Naive B cell (primary cell): ENCODE results near the gene STK32C. TPM values are rescaled to one million over a fixed set of nuclear protein-coding genes. Genes with fewer than 3 reads are reported as not detected.
A peak's percentile ranks its signal among the peaks of the same experiment; 100 is the strongest.

ENCODE experiments used
- ATAC-seq, 2 donors: fragments of 150-1000 bp; cut with Tn5 transposase; 2 replicates each; pipeline ENCODE4 v1.10.0; 2021; ENCODE audit warnings: low read depth in 2 of 2, mild to moderate bottlenecking in 2 of 2, moderate library complexity in 2 of 2
- DNase-seq: peaks from one replicate; pipeline ENCODE4 v3.0.0; 2022
- H3K27ac Mint-ChIP-seq, 6 donors: one replicate each; pipeline ENCODE4 v1.8.0; 2020 to 2022; ENCODE audit warnings: mild to moderate bottlenecking in 6 of 6, mixed read lengths in 6 of 6, moderate library complexity in 5 of 6, inconsistent platforms in 2 of 6
- H3K27me3 Mint-ChIP-seq, 3 donors: one replicate each; pipeline ENCODE4 v1.8.0; 2021 to 2022; ENCODE audit warnings: mixed read lengths in 3 of 3, mild to moderate bottlenecking in 1 of 3
- H3K36me3 Mint-ChIP-seq, 2 donors: one replicate each; pipeline ENCODE4 v1.8.0; 2020 to 2022; ENCODE audit warnings: mixed read lengths in 2 of 2, inconsistent platforms in 1 of 2, mild to moderate bottlenecking in 1 of 2
- H3K4me1 Mint-ChIP-seq, 3 donors: one replicate each; pipeline ENCODE4 v1.8.0; 2020 to 2022; ENCODE audit warnings: mixed read lengths in 3 of 3, inconsistent platforms in 1 of 3, mild to moderate bottlenecking in 1 of 3, moderate library complexity in 1 of 3
- H3K4me3 Mint-ChIP-seq, 8 donors: one replicate each; pipeline ENCODE4 v1.8.0; 2020 to 2022; ENCODE audit warnings: mild to moderate bottlenecking in 8 of 8, mixed read lengths in 8 of 8, moderate library complexity in 8 of 8, inconsistent platforms in 2 of 8
- H3K9me3 Mint-ChIP-seq, 7 donors: one replicate each; pipeline ENCODE4 v1.8.0; 2020 to 2022; ENCODE audit warnings: mixed read lengths in 7 of 7, mild to moderate bottlenecking in 5 of 7, inconsistent platforms in 2 of 7, moderate library complexity in 1 of 7
- polyA plus RNA-seq, 6 donors: library from polyadenylated mRNA; unstranded; fragments of 300-500 nt; fragmentation: Illumina TruSeq; gene quantifications; one replicate each; pipeline ENCODE4 v1.2.3, GENCODE V29; 2021; ENCODE audit warnings: low read depth in 6 of 6

The STK32C gene
- polyA plus RNA-seq, 6 donors from 2014 or later: 5.7 to 9.5 (median 7.2) TPM

- no peaks in the 10 kb centered on the region for H3K9me3 Mint-ChIP-seq
- DNase-seq (no peak), ATAC-seq (no peak)
- no peak overlapping the region for H3K4me3 Mint-ChIP-seq
- no peak overlapping the region for H3K27ac Mint-ChIP-seq
- H3K4me1 Mint-ChIP-seq: no peaks in the 10 kb centered on the region
- H3K27me3 Mint-ChIP-seq: no peaks in the 10 kb centered on the region
- H3K36me3 Mint-ChIP-seq: no peaks in the 10 kb centered on the region
Measured at GRCh38 chr10:132242103-132242840, 65.5 kb downstream of the STK32C start.

- H3K4me1 Mint-ChIP-seq: no peaks in the 10 kb centered on the region
- H3K4me3 Mint-ChIP-seq: no peak overlapping the region
- no peaks in the 10 kb centered on the region for H3K9me3 Mint-ChIP-seq
- ATAC-seq: no peak
- peak overlapping the region in 1 of 6 donors; percentile 35 for H3K27ac Mint-ChIP-seq
- no peaks in the 10 kb centered on the region for H3K27me3 Mint-ChIP-seq
- no peak for DNase-seq
- H3K36me3 Mint-ChIP-seq: no peaks in the 10 kb centered on the region
Measured at GRCh38 chr10:132241496-132241895, 66.3 kb downstream of the STK32C start.

DNA sequence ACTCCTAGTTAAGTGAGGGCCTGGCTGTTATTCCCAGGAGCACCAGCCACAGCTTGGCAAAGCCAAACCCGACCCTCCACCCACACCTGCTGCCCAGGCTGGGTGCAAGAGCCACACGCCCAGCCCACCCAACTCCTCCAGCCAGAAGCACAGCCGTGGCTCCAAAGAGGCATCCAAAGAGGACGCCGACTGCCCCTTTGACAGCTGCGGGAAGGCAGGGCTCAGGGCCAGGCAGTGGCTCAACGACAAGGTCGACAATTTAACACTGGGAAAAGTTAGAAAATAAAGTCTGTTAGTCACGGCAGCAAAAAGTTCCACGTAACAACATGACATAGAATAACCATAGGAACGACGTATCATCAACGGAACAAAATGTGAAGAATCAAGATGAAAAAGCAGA is 66.7 kb downstream of the STK32C start:
- ATAC-seq (no peak), DNase-seq (no peak)
- H3K36me3 Mint-ChIP-seq: no peaks in the 10 kb centered on the region
- no peaks in the 10 kb centered on the region for H3K9me3 Mint-ChIP-seq
- H3K4me3 Mint-ChIP-seq: no peak overlapping the region
- H3K4me1 Mint-ChIP-seq: no peaks in the 10 kb centered on the region
- H3K27ac Mint-ChIP-seq: peak overlapping the region in 2 of 6 donors; percentile 35 to 86
- H3K27me3 Mint-ChIP-seq: no peaks in the 10 kb centered on the region

- H3K4me3 Mint-ChIP-seq: no peak overlapping the region
- H3K36me3 Mint-ChIP-seq: no peaks in the 10 kb centered on the region
- peak overlapping the region in 1 of 6 donors; percentile 60 for H3K27ac Mint-ChIP-seq
- DNase-seq (no peak), ATAC-seq (no peak)
- no peaks in the 10 kb centered on the region for H3K27me3 Mint-ChIP-seq
- no peaks in the 10 kb centered on the region for H3K4me1 Mint-ChIP-seq
- H3K9me3 Mint-ChIP-seq: no peaks in the 10 kb centered on the region
Measured at GRCh38 chr10:132240581-132240980, 67.2 kb downstream of the STK32C start.

DNA sequence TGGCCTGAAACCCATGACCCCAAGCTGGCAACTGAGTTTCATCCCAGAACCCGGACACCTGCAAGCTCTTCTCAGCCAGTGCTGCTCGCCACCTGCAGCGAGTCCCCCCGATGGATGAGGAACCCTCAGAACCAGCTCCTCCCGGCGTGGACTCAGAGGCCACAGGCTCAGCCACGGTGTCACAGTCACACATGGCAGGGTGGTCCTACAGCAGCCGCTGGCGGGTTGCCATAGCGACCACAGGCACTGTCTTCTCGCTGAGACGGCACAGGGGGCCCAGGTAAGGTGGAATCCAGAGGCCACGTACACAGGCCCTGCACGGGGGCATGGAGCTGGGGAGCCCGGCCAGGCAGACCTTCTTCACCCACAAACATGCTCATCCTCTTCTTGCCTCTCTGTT is 67.6 kb downstream of the STK32C start:
- H3K4me3 Mint-ChIP-seq: no peak overlapping the region
- H3K9me3 Mint-ChIP-seq: no peaks in the 10 kb centered on the region
- ATAC-seq: no peak

GRCh38 chr10:132239126-132240031 is 68.4 kb downstream of the STK32C start:
- H3K27me3 Mint-ChIP-seq: no peaks in the 10 kb centered on the region
- H3K4me1 Mint-ChIP-seq: no peaks in the 10 kb centered on the region
- peak overlapping the region in 1 of 6 donors; percentile 20 for H3K27ac Mint-ChIP-seq
- DNase-seq (no peak), ATAC-seq (no peak)
- H3K9me3 Mint-ChIP-seq: no peaks in the 10 kb centered on the region
- H3K36me3 Mint-ChIP-seq: no peaks in the 10 kb centered on the region
- H3K4me3 Mint-ChIP-seq: no peak overlapping the region

More for the DNA sequence above, 67.6 kb downstream of the STK32C start:
- H3K27ac Mint-ChIP-seq: no peak overlapping the region
- no peak for DNase-seq
- H3K27me3 Mint-ChIP-seq: no peaks in the 10 kb centered on the region
- H3K36me3 Mint-ChIP-seq: no peaks in the 10 kb centered on the region
- no peaks in the 10 kb centered on the region for H3K4me1 Mint-ChIP-seq

DNA sequence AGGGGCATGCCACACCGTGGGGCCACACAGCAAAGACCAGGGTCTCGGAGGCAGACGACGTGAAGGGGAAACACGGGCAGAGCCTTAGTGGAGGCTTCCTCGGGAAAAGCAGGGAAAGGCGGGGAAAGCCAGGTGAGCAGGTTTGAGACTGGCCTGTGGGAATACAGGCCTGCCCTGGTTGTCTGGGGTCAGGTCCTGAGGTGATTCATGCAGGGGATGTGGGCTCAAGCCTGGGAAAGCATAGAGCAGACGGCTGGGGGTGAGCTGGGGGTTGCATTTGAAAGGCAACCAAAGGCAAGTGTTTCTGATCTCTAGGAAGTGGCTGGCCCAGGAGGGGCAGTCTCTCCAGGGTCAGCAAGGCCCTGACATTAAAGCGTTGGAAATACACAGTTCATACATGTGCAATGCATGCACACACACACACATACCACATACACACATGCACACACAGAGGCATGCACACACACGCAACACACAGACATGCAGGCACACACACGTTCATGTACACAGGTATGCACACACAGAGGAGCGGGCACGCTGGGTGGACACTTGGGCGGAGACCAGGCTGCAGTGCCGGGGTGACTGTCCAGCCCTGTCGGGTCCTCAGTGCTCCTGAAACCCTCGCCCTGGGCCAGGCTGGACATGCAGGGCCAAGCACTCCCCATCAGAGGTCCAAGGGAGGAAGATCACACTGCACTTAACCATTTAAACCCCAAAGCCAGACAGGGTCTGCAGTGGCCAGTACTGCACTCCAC is 69.2 kb downstream of the STK32C start:
- Mint-ChIP-seq H3K27ac (peak overlapping the region in 1 of 6 donors; percentile 72), H3K4me1 (no peaks in the 10 kb centered on the region), H3K9me3 (no peaks in the 10 kb centered on the region), H3K27me3 (no peaks in the 10 kb centered on the region), H3K36me3 (no peaks in the 10 kb centered on the region), H3K4me3 (no peak overlapping the region)
- ATAC-seq (no peak), DNase-seq (no peak)

DNA sequence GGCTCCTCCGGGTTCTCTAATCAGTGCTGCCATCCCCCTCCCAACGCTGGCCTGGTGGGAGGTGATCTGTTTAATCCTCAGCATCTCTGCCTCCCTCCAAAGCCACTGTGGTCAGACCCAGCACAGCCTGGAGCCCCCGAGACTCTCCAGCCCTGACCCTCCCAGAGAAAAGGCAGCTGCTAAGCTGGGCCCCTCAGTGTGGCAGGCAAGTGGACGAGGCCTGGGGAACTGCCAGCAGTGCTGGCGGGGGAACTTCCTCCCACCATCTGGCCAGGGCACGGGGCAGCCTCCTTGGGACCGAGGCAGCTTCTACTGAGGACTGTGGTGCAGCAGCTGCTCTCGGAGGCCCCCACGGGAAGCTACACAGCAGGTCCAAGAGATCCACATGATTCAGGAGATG is 69.9 kb downstream of the STK32C start:
- Mint-ChIP-seq H3K27me3 (no peaks in the 10 kb centered on the region), H3K9me3 (no peaks in the 10 kb centered on the region), H3K36me3 (no peaks in the 10 kb centered on the region), H3K4me3 (no peak overlapping the region), H3K4me1 (peaks cover under 1 to 5% (median 2%) of the 10 kb centered on the region in 3 donors), H3K27ac (no peak overlapping the region)
- ATAC-seq (no peak), DNase-seq (no peak)

GRCh38 chr10:132237396-132237795 is 70.4 kb downstream of the STK32C start:
- ATAC-seq (no peak), DNase-seq (no peak)
- Mint-ChIP-seq H3K27ac (no peak overlapping the region), H3K27me3 (no peaks in the 10 kb centered on the region), H3K36me3 (no peaks in the 10 kb centered on the region), H3K4me3 (no peak overlapping the region), H3K4me1 (peaks cover 6 to 10% (median 7%) of the 10 kb centered on the region in 3 donors), H3K9me3 (no peaks in the 10 kb centered on the region)

DNA sequence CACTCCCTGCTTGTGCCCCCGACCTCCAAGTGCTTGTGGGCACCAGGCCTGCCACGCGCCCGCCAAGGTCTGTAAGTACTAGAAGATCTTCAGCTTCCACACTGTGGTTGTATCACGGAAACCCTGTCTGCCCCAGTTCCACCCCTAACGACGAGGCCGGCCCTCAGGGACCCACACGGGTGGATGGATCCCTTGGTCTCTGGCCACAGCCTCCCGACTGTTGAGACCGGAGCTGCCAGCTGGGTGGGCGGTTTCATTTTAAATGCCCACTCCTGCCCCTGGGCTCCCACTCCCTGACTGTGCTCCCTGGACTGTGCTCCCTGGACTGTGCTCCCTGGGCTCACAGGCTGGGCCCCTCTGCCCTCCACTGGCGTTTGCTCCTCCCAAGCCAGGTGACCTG is 70.9 kb downstream of the STK32C start:
- H3K27ac Mint-ChIP-seq: no peak overlapping the region
- no peak for ATAC-seq
- no peak overlapping the region for H3K4me3 Mint-ChIP-seq
- peaks cover 11 to 15% (median 12%) of the 10 kb centered on the region in 3 donors for H3K4me1 Mint-ChIP-seq
- H3K36me3 Mint-ChIP-seq: no peaks in the 10 kb centered on the region
- no peaks in the 10 kb centered on the region for H3K27me3 Mint-ChIP-seq
- no peak for DNase-seq
- H3K9me3 Mint-ChIP-seq: no peaks in the 10 kb centered on the region

- Mint-ChIP-seq H3K4me3 (no peak overlapping the region), H3K4me1 (peaks cover 18 to 22% (median 18%) of the 10 kb centered on the region in 3 donors)
Measured at GRCh38 chr10:132236161-132236560, 71.6 kb downstream of the STK32C start.

GRCh38 chr10:132234860-132235259 is 72.9 kb downstream of the STK32C start:
- ATAC-seq (no peak), DNase-seq (no peak)
- Mint-ChIP-seq H3K4me1 (peaks cover 18 to 30% (median 23%) of the 10 kb centered on the region in 3 donors), H3K9me3 (no peaks in the 10 kb centered on the region), H3K36me3 (no peaks in the 10 kb centered on the region), H3K27me3 (no peaks in the 10 kb centered on the region), H3K27ac (no peak overlapping the region), H3K4me3 (no peak overlapping the region)

More at GRCh38 chr10:132236161-132236560, 71.6 kb downstream of the STK32C start:
- Mint-ChIP-seq H3K9me3 (no peaks in the 10 kb centered on the region), H3K27ac (no peak overlapping the region), H3K27me3 (no peaks in the 10 kb centered on the region), H3K36me3 (no peaks in the 10 kb centered on the region)
- no peak for ATAC-seq
- no peak for DNase-seq

GRCh38 chr10:132233501-132234085 is 74.2 kb downstream of the STK32C start:
- Mint-ChIP-seq H3K9me3 (no peaks in the 10 kb centered on the region), H3K4me3 (peak overlapping the region in 2 of 8 donors; percentile 16 to 74)

More at GRCh38 chr10:132233501-132234085, 74.2 kb downstream of the STK32C start:
- Mint-ChIP-seq H3K4me1 (peaks cover 22 to 40% (median 35%) of the 10 kb centered on the region in 3 donors), H3K27me3 (no peaks in the 10 kb centered on the region), H3K27ac (no peak overlapping the region), H3K36me3 (no peaks in the 10 kb centered on the region)
- no peak for ATAC-seq
- DNase-seq: no peak
